HG03521 (cell line): ENCODE results near the gene SYMPK.
A peak's percentile ranks its signal among the peaks of the same experiment; 100 is the strongest.

ENCODE experiments used
- ATAC-seq: cut with Tn5 transposase; IDR thresholded peaks from one replicate; pipeline ENCODE4 v1.9.1; 2021; ENCODE audit warnings: mild to moderate bottlenecking, moderate library complexity; ENCODE audit not compliant: unreplicated experiment

SYMPK gene

GRCh38 chr19:45886427-45887199, 23.7 kb upstream of the SYMPK start:
- peak; percentile 54 for ATAC-seq

- peak; percentile 42 for ATAC-seq
Measured at GRCh38 chr19:45885556-45886426, 22.8 kb upstream of the SYMPK start, which contains the start of gene IRF2BP1. Gene IRF2BP1, minus strand, starts transcription at chr19:45886141. Its CDS starts 367 bp downstream, at chr19:45885774.

GRCh38 chr19:45884682-45885555, 22.0 kb upstream of the SYMPK start:
- ATAC-seq: peak; percentile 2

- no peak for ATAC-seq
Measured at GRCh38 chr19:45883881-45884681, 21.1 kb upstream of the SYMPK start.

GRCh38 chr19:45883586-45883880, 20.6 kb upstream of the SYMPK start:
- no peak for ATAC-seq

GRCh38 chr19:45882652-45883585, 20.0 kb upstream of the SYMPK start:
- no peak for ATAC-seq

GRCh38 chr19:45881909-45882528, 19.1 kb upstream of the SYMPK start:
- ATAC-seq: no peak

GRCh38 chr19:45881082-45881908, 18.3 kb upstream of the SYMPK start:
- no peak for ATAC-seq

- ATAC-seq: no peak
Measured at GRCh38 chr19:45879971-45880370, 17.0 kb upstream of the SYMPK start.

GRCh38 chr19:45879055-45879454, 16.1 kb upstream of the SYMPK start:
- no peak for ATAC-seq

- no peak for ATAC-seq
Measured at GRCh38 chr19:45878043-45878794, 15.3 kb upstream of the SYMPK start.

GRCh38 chr19:45876411-45877197, 13.7 kb upstream of the SYMPK start:
- no peak for ATAC-seq

GRCh38 chr19:45876161-45876410, 13.1 kb upstream of the SYMPK start:
- ATAC-seq: no peak

GRCh38 chr19:45874620-45874966, 11.6 kb upstream of the SYMPK start:
- ATAC-seq: no peak

- no peak for ATAC-seq
Measured at GRCh38 chr19:45873219-45873772, 10.3 kb upstream of the SYMPK start.

- no peak for ATAC-seq
Measured at GRCh38 chr19:45872095-45872919, 9.4 kb upstream of the SYMPK start.
